Loucy (cell line): ENCODE results near the gene BLTP3B.

Experiments
- H2AFZ ChIP-seq: fragments of 200-600 bp; sonication (generic); 2 replicates; pipeline ENCODE4 v1.6.0; 2016; ENCODE audit warnings: antibody characterized with exemption, mild to moderate bottlenecking, low read length, moderate library complexity
- H3F3A ChIP-seq: fragments of 200-600 bp; 2 replicates; pipeline ENCODE4 v1.6.0; 2016; ENCODE audit warnings: antibody characterized with exemption, low read depth, mild to moderate bottlenecking
- H3K27me3 ChIP-seq: fragments of 200-600 bp; sonication (generic); 2 replicates; pipeline ENCODE4 v1.6.1; 2014; ENCODE audit warnings: low read length, mild to moderate bottlenecking; ENCODE audit not compliant: insufficient read depth, poor library complexity, severe bottlenecking
- H3K36me3 ChIP-seq: fragments of 200-600 bp; sonication (generic); 2 replicates; pipeline ENCODE4 v1.6.1; 2016; ENCODE audit warnings: low read length; ENCODE audit not compliant: insufficient read depth
- H3K4me1 ChIP-seq: fragments of 200-600 bp; sonication (generic); 2 replicates; pipeline ENCODE4 v1.5.1; 2014; ENCODE audit warnings: low read length, mild to moderate bottlenecking; ENCODE audit not compliant: insufficient read depth, poor library complexity, severe bottlenecking
- H3K4me2 ChIP-seq: fragments of 200-600 bp; sonication (generic); 2 replicates; pipeline ENCODE4 v1.6.0; 2014; ENCODE audit warnings: antibody characterized with exemption, low read length, low read depth, mild to moderate bottlenecking; ENCODE audit not compliant: poor library complexity, severe bottlenecking
- H3K4me3 ChIP-seq: fragments of 200-600 bp; sonication (generic); 2 replicates; pipeline ENCODE4 v1.5.1; 2014; ENCODE audit warnings: low read length, mild to moderate bottlenecking, mixed read lengths; ENCODE audit not compliant: poor library complexity, severe bottlenecking
- H3K79me2 ChIP-seq: fragments of 200-600 bp; sonication (generic); 2 replicates; pipeline ENCODE4 v1.6.1; 2014; ENCODE audit warnings: low read length; ENCODE audit not compliant: insufficient read depth
- H3K9ac ChIP-seq: fragments of 200-600 bp; sonication (generic); 2 replicates; pipeline ENCODE4 v1.6.0; 2014; ENCODE audit warnings: mild to moderate bottlenecking, low read depth, low read length, moderate library complexity; ENCODE audit not compliant: poor library complexity, severe bottlenecking
- H3K9me2 ChIP-seq: fragments of 200-600 bp; sonication (generic); replicated peaks from 2 replicates; pipeline ENCODE4 v1.6.1; 2016; ENCODE audit warnings: low read depth, low read length, mixed read lengths
- H3K9me3 ChIP-seq: fragments of 200-600 bp; sonication (generic); 2 replicates; pipeline ENCODE4 v1.6.1; 2014; ENCODE audit warnings: mild to moderate bottlenecking, antibody characterized with exemption, low read length, low read depth; ENCODE audit not compliant: insufficient read depth
- H4K20me1 ChIP-seq: fragments of 200-600 bp; sonication (generic); 2 replicates; pipeline ENCODE4 v1.6.0; 2014; ENCODE audit warnings: antibody characterized with exemption, low read length, mild to moderate bottlenecking; ENCODE audit not compliant: insufficient read depth, poor library complexity, severe bottlenecking
- CTCF ChIP-seq: fragments of 200-600 bp; sonication (generic); conservative IDR thresholded peaks from 2 replicates; pipeline ENCODE4 v1.5.1; 2014; ENCODE audit warnings: mild to moderate bottlenecking, antibody characterized with exemption, low read length
- EZH2phosphoT487 ChIP-seq: fragments of 200-600 bp; IDR thresholded peaks from 2 replicates; pipeline ENCODE4 v1.6.1; 2018; ENCODE audit warnings: antibody characterized with exemption, mild to moderate bottlenecking, moderate library complexity, borderline replicate concordance

Gene BLTP3B

GRCh38 chr12:100138048-100138802, 4.4 kb downstream of the BLTP3B start:
- H3K4me1 ChIP-seq: peaks cover 36% of the 10 kb centered on the region
- no peaks in the 10 kb centered on the region for H3K27me3 ChIP-seq
- H3K36me3 ChIP-seq: no peaks in the 10 kb centered on the region
- peaks cover 4% of the 10 kb centered on the region for H4K20me1 ChIP-seq
- H3F3A ChIP-seq: no peaks in the 10 kb centered on the region
- no peaks in the 10 kb centered on the region for H3K9me3 ChIP-seq
- no peak overlapping the region for H2AFZ ChIP-seq
- no peak for TF ChIP-seq EZH2phosphoT487
- TF ChIP-seq CTCF: peak; percentile 63
- peak overlapping the region; percentile 46 for H3K4me3 ChIP-seq
- peaks cover 71% of the 10 kb centered on the region for H3K79me2 ChIP-seq
- H3K4me2 ChIP-seq: peak overlapping the region; percentile 66
- H3K9me2 ChIP-seq: no peaks in the 10 kb centered on the region
- peak overlapping the region; percentile 21 for H3K9ac ChIP-seq

- Histone ChIP-seq H3K4me3 (no peak overlapping the region), H3K9ac (no peak overlapping the region), H2AFZ (no peak overlapping the region), H3K4me1 (peaks cover 24% of the 10 kb centered on the region), H3K36me3 (no peaks in the 10 kb centered on the region), H3K4me2 (no peak overlapping the region), H3K9me3 (no peaks in the 10 kb centered on the region), H4K20me1 (peaks cover 4% of the 10 kb centered on the region), H3F3A (no peaks in the 10 kb centered on the region), H3K9me2 (no peaks in the 10 kb centered on the region), H3K27me3 (no peaks in the 10 kb centered on the region), H3K79me2 (peaks cover 45% of the 10 kb centered on the region)
- TF ChIP-seq EZH2phosphoT487: no peak
These were observed 9.5 kb downstream of the BLTP3B start for GRCh38 chr12:100133200-100133599.

GRCh38 chr12:100128512-100128908, 14.2 kb downstream of the BLTP3B start:
- Histone ChIP-seq H2AFZ (no peak overlapping the region), H3K27me3 (no peaks in the 10 kb centered on the region), H3K9me3 (no peaks in the 10 kb centered on the region), H3K4me1 (peaks cover 19% of the 10 kb centered on the region), H3F3A (no peaks in the 10 kb centered on the region), H3K9me2 (no peaks in the 10 kb centered on the region), H3K36me3 (no peaks in the 10 kb centered on the region), H3K9ac (peak overlapping the region; percentile 27), H3K4me2 (peak overlapping the region; percentile 39), H3K4me3 (peak overlapping the region; percentile 9), H4K20me1 (peaks cover 8% of the 10 kb centered on the region), H3K79me2 (peaks cover 42% of the 10 kb centered on the region)
- TF ChIP-seq EZH2phosphoT487: no peak
- peak; percentile 22; the same call in 1 of the 2 replicates for TF ChIP-seq CTCF
